ENCODE measurements around the gene CDCA7. TPM values are rescaled to one million over a fixed set of nuclear protein-coding genes. Genes with fewer than 3 reads are reported as not detected.
"Not testable (repeated sequence)": the region's sequence is repeated elsewhere in the genome, so short reads cannot be mapped to it uniquely, and the experiment has no call there.

The CDCA7 gene
- total RNA-seq, 6 donors from 2014 or later, result 0.46 to 3.1 (median 1.0) TPM; not detected in 1

GRCh38 chr2:173323371-173323770, 31.3 kb upstream of the CDCA7 start:
- DNase-seq (no peak), ATAC-seq (ENCODE audit: low FRiP score in 2 of 2) (no peak)
- no peak for TF ChIP-seq EP300 (IDR thresholded peaks at IDR 0.05)
- TF ChIP-seq POLR2AphosphoS5 (IDR thresholded peaks at IDR 0.05), result no peak
- no peak for TF ChIP-seq CTCF (IDR thresholded peaks at IDR 0.05)
- TF ChIP-seq POLR2A (IDR thresholded peaks at IDR 0.05), result no peak
- Histone ChIP-seq H3K4me3 (no peak overlapping the region), H3K27me3 (no peaks in the 10 kb centered on the region), H3K9me3 (peaks cover 0 to 15% (median 9%) of the 10 kb centered on the region in 4 donors), H3K36me3 (no peaks in the 10 kb centered on the region), H3K27ac (no peak overlapping the region), H3K4me1 (no peaks in the 10 kb centered on the region)
- 86 to 91% methylated on average over 6 of the region's 6 CpGs for WGBS, 2 donors

GRCh38 chr2:173326806-173327205, 27.9 kb upstream of the CDCA7 start:
- 71 to 85% methylated on average over 1 of the region's 1 CpG for WGBS, 2 donors
- no peak for DNase-seq
- no peaks in the 10 kb centered on the region for H3K27me3 ChIP-seq
- TF ChIP-seq EP300 (IDR thresholded peaks at IDR 0.05), result no peak
- TF ChIP-seq POLR2A (IDR thresholded peaks at IDR 0.05), result no peak
- TF ChIP-seq POLR2AphosphoS5 (IDR thresholded peaks at IDR 0.05), result no peak
- no peak for TF ChIP-seq CTCF (IDR thresholded peaks at IDR 0.05)
- H3K27ac ChIP-seq, result no peak overlapping the region
- no peaks in the 10 kb centered on the region for H3K4me1 ChIP-seq
- no peak for ATAC-seq (ENCODE audit: low FRiP score in 2 of 2)
- H3K4me3 ChIP-seq, result no peak overlapping the region
- no peaks in the 10 kb centered on the region for H3K36me3 ChIP-seq
- peaks cover 4 to 41% (median 14%) of the 10 kb centered on the region in 4 donors for H3K9me3 ChIP-seq

DNA sequence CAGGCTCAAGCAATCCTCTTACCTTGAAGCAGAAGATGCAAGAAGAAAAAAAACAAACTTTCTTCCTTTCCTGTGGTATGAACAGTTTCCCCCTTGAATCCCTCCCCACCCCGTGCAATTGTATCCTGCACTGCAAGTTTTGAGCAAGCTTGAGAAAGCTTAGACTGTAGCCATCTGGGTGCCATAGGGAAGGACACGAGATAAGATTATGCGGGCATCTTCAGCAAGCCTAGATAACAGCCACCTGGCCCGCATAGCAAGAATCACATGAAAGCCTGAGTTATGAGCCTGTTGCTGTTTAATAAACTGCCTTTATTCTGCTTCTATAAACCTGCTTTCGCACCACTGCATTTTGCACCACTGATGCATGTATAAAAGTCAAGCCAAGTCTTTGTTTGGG, 27.3 kb upstream of the CDCA7 start:
- H3K4me3 ChIP-seq, result no peak overlapping the region
- 87 to 90% methylated on average over 5 of the region's 5 CpGs for WGBS, 2 donors
- no peak overlapping the region for H3K27ac ChIP-seq
- H3K9me3 ChIP-seq, result peaks cover 4 to 47% (median 17%) of the 10 kb centered on the region in 4 donors
- no peaks in the 10 kb centered on the region for H3K27me3 ChIP-seq
- ATAC-seq (ENCODE audit: low FRiP score in 2 of 2), result no peak
- no peaks in the 10 kb centered on the region for H3K36me3 ChIP-seq
- TF ChIP-seq POLR2AphosphoS5 (IDR thresholded peaks at IDR 0.05), result no peak
- DNase-seq, result no peak
- no peaks in the 10 kb centered on the region for H3K4me1 ChIP-seq

- H3K9me3 ChIP-seq, result peaks cover 12 to 44% (median 17%) of the 10 kb centered on the region in 4 donors
- not testable (repeated sequence) for H3K27me3 ChIP-seq; H3K27ac ChIP-seq; H3K36me3 ChIP-seq; ATAC-seq (ENCODE audit: low FRiP score in 2 of 2); H3K4me3 ChIP-seq; H3K4me1 ChIP-seq; DNase-seq
- 58 to 83% methylated on average over 3 of the region's 3 CpGs for WGBS, 2 donors
Measured at GRCh38 chr2:173333003-173333402, 21.7 kb upstream of the CDCA7 start.

GRCh38 chr2:173339807-173340206, 14.9 kb upstream of the CDCA7 start:
- Histone ChIP-seq H3K27me3 (no peaks in the 10 kb centered on the region), H3K36me3 (no peaks in the 10 kb centered on the region), H3K4me1 (no peaks in the 10 kb centered on the region), H3K27ac (no peak overlapping the region), H3K9me3 (no peaks in the 10 kb centered on the region), H3K4me3 (no peak overlapping the region)
- no peak for ATAC-seq (ENCODE audit: low FRiP score in 2 of 2)
- TF ChIP-seq POLR2AphosphoS5 (IDR thresholded peaks at IDR 0.05) (no peak), EP300 (IDR thresholded peaks at IDR 0.05) (no peak), CTCF (IDR thresholded peaks at IDR 0.05) (no peak)
- WGBS, 2 donors, result 94 to 96% methylated on average over 8 of the region's 8 CpGs
- DNase-seq, result no peak

DNA sequence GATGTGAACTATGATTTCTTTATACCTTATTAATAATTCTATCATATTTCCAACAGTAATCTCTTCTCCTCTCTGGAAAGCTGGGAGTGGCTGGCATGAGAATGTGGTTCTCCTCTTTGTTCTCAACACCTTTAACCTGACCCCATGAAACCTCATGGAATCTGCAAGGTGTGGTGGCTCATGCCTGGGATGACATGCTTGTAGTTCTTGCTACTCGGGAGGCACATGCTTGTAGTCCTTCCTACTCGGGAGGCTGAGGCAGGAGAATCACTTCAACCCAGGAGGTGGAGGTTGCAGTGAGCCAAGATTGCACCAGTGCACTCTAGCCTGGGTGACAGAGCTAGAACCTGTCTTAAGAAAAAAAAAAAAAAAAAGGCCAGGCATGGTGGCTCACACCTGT, 10.8 kb upstream of the CDCA7 start:
- Histone ChIP-seq H3K27me3 (no peaks in the 10 kb centered on the region), H3K27ac (no peak overlapping the region), H3K9me3 (peaks cover 11 to 21% (median 12%) of the 10 kb centered on the region in 4 donors), H3K36me3 (no peaks in the 10 kb centered on the region), H3K4me1 (no peaks in the 10 kb centered on the region), H3K4me3 (no peak overlapping the region)
- 71 to 100% methylated on average over 1 to 2 of the region's 2 CpGs for WGBS, 2 donors
- no peak for ATAC-seq (ENCODE audit: low FRiP score in 2 of 2)
- TF ChIP-seq POLR2AphosphoS5 (IDR thresholded peaks at IDR 0.05), result no peak
- no peak for TF ChIP-seq POLR2A (IDR thresholded peaks at IDR 0.05)
- no peak for TF ChIP-seq CTCF (IDR thresholded peaks at IDR 0.05)
- TF ChIP-seq EP300 (IDR thresholded peaks at IDR 0.05), result no peak
- no peak for DNase-seq

Measured in upper lobe of left lung (tissue), 6 donors.